Thyroid gland (tissue), 4 donors: ENCODE results near the gene PCDHA8. TPM values are rescaled to one million over a fixed set of nuclear protein-coding genes. Genes with fewer than 3 reads are reported as not detected.
"Not testable (repeated sequence)": the region's sequence is repeated elsewhere in the genome, so short reads cannot be mapped to it uniquely, and the experiment has no call there.

Experiments
- DNase-seq, 2 donors: peaks; one replicate each; pipeline ENCODE4 v3.0.0-alpha.2; 2019
- H3K27ac ChIP-seq, 3 donors: fragments of 200-600 bp; sonication (generic); 1 replicate in 2 of 3; 2 replicates in 1 of 3; pipeline ENCODE4 v1.5.1; 2016 to 2019; ENCODE audit warnings: mild to moderate bottlenecking in 1 of 3, moderate library complexity in 1 of 3
- H3K27me3 ChIP-seq: fragments of 200-600 bp; sonication (generic); one replicate; pipeline ENCODE4 v1.5.1; 2019
- H3K36me3 ChIP-seq, 2 donors: fragments of 200-600 bp; sonication (generic); one replicate each; pipeline ENCODE4 v1.5.1; 2016 to 2019
- H3K4me1 ChIP-seq, 2 donors: fragments of 200-600 bp; sonication (generic); one replicate each; pipeline ENCODE4 v1.5.1; 2017 to 2019
- H3K4me3 ChIP-seq, 3 donors: fragments of 200-600 bp; sonication (generic); replicated peaks in 1 of 3; 1 replicate in 2 of 3; 2 replicates in 1 of 3; pipeline ENCODE4 v1.5.1; 2016; ENCODE audit warnings: mild to moderate bottlenecking in 1 of 3
- H3K9me3 ChIP-seq: fragments of 200-600 bp; sonication (generic); one replicate; pipeline ENCODE4 v1.5.1; 2017
- POLR2A ChIP-seq, 2 donors: fragments of 450-650 bp; IDR thresholded peaks; one replicate each; pipeline ENCODE4 v1.6.1; 2017; ENCODE audit warnings: antibody characterized with exemption in 2 of 2, mild to moderate bottlenecking in 2 of 2, moderate library complexity in 1 of 2
- WGBS, 2 donors: methylation state at CpG; one replicate each; pipeline ENCODE4 v1.1.5; 2017; 5-methylcytosine and 5-hydroxymethylcytosine counted together
- intact Hi-C: fragments of 100-400 bp; cut with DNase I; formaldehyde crosslinking; loops from one replicate; pipeline ENCODE4 v1.15.1; 2023
- total RNA-seq, 4 donors: library from RNA; depleted of rRNA; stranded (reverse); fragments of >200 nt; gene quantifications; one replicate each; pipeline ENCODE4 v1.2.3, GENCODE V29; 2016
- TF ChIP-seq, protein P1 (sequence below), 6 experiments: fragments of 200-600 bp in 3 of 6; fragments of 450-650 bp in 3 of 6; sonication (generic) in 3 of 6; IDR thresholded peaks; one replicate each; pipeline ENCODE4 v1.5.1; 2016 to 2019; ENCODE audit warnings: antibody characterized with exemption in 6 of 6, mild to moderate bottlenecking in 2 of 6, inconsistent platforms in 1 of 6, moderate library complexity in 1 of 6

Gene PCDHA8
- total RNA-seq, 4 donors from 2014 or later: 0.27 to 0.93 (median 0.33) TPM; not detected in 1

DNA sequence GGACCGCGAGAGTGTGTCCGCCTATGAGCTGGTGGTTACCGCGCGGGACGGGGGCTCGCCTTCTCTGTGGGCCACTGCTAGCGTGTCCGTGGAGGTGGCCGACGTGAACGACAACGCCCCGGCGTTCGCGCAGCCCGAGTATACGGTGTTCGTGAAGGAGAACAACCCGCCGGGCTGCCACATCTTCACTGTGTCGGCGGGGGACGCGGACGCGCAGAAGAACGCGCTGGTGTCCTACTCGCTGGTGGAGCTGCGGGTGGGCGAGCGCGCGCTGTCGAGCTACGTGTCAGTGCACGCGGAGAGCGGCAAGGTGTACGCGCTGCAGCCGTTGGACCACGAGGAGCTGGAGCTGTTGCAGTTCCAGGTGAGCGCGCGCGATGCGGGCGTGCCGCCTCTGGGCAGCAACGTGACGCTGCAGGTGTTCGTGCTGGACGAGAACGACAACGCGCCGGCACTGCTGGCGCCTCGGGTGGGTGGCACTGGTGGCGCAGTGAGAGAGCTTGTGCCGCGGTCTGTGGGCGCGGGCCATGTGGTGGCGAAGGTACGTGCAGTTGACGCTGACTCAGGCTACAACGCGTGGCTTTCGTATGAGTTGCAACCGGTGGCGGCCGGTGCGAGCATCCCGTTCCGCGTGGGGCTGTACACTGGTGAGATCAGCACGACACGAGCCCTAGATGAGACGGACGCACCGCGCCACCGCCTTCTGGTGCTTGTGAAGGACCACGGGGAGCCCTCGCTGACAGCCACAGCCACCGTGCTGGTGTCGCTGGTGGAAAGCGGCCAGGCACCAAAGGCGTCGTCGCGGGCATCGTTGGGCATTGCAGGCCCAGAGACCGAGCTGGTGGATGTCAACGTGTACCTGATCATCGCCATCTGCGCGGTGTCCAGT is 5.1 kb upstream of the PCDHA8 start:
- TF ChIP-seq, protein P1, sequence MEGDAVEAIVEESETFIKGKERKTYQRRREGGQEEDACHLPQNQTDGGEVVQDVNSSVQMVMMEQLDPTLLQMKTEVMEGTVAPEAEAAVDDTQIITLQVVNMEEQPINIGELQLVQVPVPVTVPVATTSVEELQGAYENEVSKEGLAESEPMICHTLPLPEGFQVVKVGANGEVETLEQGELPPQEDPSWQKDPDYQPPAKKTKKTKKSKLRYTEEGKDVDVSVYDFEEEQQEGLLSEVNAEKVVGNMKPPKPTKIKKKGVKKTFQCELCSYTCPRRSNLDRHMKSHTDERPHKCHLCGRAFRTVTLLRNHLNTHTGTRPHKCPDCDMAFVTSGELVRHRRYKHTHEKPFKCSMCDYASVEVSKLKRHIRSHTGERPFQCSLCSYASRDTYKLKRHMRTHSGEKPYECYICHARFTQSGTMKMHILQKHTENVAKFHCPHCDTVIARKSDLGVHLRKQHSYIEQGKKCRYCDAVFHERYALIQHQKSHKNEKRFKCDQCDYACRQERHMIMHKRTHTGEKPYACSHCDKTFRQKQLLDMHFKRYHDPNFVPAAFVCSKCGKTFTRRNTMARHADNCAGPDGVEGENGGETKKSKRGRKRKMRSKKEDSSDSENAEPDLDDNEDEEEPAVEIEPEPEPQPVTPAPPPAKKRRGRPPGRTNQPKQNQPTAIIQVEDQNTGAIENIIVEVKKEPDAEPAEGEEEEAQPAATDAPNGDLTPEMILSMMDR (IDR thresholded peaks at IDR 0.05): no peak
- TF ChIP-seq POLR2A (IDR thresholded peaks at IDR 0.05): no peak
- no peak for DNase-seq
- Histone ChIP-seq H3K27me3 (no peaks in the 10 kb centered on the region), H3K4me3 (no peak overlapping the region), H3K27ac (no peak overlapping the region), H3K36me3 (no peaks in the 10 kb centered on the region), H3K4me1 (no peaks in the 10 kb centered on the region), H3K9me3 (no peaks in the 10 kb centered on the region)
- intact Hi-C loops: no loop called here
- 38 to 52% methylated on average over 24 to 54 of the region's 103 CpGs for WGBS, 2 donors

DNA sequence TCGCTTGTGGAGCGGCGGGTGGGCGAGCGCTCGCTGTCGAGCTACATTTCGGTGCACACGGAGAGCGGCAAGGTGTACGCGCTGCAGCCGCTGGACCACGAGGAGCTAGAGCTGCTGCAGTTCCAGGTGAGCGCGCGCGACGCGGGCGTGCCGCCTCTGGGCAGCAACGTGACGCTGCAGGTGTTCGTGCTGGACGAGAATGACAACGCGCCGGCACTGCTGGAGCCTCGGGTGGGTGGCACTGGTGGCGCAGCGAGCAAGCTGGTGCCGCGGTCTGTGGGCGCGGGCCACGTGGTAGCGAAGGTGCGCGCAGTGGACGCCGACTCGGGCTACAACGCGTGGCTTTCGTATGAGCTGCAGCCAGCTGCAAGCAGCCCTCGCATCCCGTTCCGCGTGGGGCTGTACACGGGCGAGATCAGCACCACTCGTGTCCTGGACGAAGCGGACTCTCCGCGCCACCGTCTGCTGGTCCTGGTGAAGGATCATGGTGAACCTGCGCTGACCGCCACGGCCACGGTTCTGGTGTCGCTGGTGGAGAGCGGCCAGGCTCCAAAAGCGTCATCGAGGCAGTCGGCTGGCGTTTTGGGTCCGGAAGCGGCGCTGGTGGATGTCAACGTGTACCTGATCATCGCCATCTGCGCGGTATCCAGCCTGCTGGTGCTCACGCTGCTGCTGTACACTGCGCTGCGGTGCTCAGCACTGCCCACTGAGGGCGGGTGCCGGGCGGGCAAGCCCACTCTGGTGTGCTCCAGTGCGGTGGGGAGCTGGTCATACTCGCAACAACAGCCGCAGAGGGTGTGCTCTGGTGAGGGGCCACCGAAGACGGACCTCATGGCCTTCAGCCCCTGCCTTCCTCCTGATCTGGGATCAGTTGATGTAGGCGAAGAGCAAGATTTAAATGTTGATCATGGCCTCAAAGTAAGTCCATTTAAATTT is 2.1 kb downstream of the PCDHA8 start:
- Histone ChIP-seq H3K27ac (no peak overlapping the region), H3K4me3 (no peak overlapping the region), H3K9me3 (no peaks in the 10 kb centered on the region), H3K36me3 (no peaks in the 10 kb centered on the region), H3K4me1 (no peaks in the 10 kb centered on the region), H3K27me3 (peaks cover 6% of the 10 kb centered on the region)
- no peak for DNase-seq
- 48% methylated on average over 36 to 37 of the region's 87 CpGs for WGBS, 2 donors
- intact Hi-C loops: no loop called here
- TF ChIP-seq, protein P1 (IDR thresholded peaks at IDR 0.05): no peak
- no peak for TF ChIP-seq POLR2A (IDR thresholded peaks at IDR 0.05)

DNA sequence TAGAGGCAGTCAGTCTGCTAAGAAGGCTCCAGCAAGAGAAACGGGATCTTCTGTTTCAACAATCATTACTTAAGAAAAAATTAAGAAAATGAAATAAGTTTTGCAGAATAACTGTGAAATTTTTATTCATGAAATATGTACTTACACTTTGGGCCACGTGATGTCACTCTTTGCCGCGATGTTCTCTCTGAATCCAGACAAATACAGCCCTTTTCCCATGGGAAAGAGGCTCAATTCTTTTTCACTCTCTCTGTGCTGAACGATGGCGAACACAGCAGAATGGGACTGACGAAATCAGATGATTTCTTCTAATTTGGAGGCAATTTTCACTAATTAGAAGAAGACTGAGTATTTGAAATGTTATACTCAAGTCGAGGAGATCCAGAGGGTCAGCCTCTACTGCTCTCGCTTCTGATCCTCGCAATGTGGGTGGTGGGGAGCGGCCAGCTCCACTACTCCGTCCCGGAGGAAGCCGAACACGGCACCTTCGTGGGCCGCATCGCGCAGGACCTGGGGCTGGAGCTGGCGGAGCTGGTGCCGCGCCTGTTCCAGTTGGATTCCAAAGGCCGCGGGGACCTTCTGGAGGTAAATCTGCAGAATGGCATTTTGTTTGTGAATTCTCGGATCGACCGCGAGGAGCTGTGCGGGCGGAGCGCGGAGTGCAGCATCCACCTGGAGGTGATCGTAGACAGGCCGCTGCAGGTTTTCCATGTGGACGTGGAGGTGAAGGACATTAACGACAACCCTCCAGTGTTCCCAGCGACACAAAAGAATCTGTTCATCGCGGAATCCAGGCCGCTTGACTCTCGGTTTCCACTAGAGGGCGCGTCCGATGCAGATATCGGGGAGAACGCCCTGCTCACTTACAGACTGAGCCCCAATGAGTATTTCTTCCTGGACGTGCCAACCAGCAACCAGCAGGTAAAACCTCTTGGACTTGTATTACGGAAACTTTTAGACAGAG is 7.4 kb downstream of the PCDHA8 start, which contains the start of gene PCDHA9:
TSS of gene PCDHA9 (plus strand) at position 244 of the 964 bp plus-strand sequence. CDS start at position 358, 114 bp downstream.
- H3K27ac ChIP-seq, H3K4me1 ChIP-seq, intact Hi-C loops, H3K4me3 ChIP-seq, H3K9me3 ChIP-seq, H3K36me3 ChIP-seq, H3K27me3 ChIP-seq, DNase-seq: not testable (repeated sequence)
- 16 to 21% methylated on average over 22 to 23 of the region's 48 CpGs for WGBS, 2 donors

DNA sequence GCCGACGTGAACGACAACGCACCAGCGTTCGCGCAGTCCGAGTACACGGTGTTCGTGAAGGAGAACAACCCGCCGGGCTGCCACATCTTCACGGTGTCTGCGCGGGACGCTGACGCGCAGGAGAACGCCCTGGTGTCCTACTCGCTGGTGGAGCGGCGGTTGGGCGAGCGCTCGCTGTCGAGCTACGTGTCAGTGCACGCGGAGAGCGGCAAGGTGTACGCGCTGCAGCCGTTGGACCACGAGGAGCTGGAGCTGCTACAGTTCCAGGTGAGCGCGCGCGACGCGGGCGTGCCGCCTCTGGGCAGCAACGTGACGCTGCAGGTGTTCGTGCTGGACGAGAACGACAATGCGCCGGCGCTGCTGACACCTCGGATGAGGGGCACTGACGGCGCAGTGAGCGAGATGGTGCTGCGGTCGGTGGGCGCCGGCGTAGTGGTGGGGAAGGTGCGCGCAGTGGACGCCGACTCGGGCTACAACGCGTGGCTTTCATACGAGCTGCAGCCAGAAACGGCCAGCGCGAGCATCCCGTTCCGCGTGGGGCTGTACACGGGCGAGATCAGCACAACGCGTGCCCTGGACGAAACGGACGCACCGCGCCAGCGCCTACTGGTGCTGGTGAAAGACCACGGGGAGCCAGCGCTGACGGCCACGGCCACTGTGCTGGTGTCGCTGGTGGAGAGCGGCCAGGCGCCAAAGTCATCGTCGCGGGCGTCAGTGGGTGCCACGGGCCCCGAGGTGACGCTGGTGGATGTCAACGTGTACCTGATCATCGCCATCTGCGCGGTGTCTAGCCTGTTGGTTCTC is 9.0 kb downstream of the PCDHA8 start:
- H3K4me1 ChIP-seq, H3K4me3 ChIP-seq, DNase-seq, H3K27me3 ChIP-seq, intact Hi-C loops, H3K36me3 ChIP-seq, H3K27ac ChIP-seq, H3K9me3 ChIP-seq: not testable (repeated sequence)
- 33 to 41% methylated on average over 41 to 59 of the region's 101 CpGs for WGBS, 2 donors
